HepG2 (cell line): ENCODE results near the gene CMIP. TPM values are rescaled to one million over a fixed set of nuclear protein-coding genes. Genes with fewer than 3 reads are reported as not detected.

Source experiments
- AGO2 ChIP-seq: fragments of 200-400 bp; formaldehyde crosslinking; optimal IDR thresholded peaks from 2 replicates; pipeline ENCODE3; 2017; ENCODE audit warnings: mild to moderate bottlenecking, low read depth, low read length, moderate library complexity
- AKAP8 ChIP-seq: sonication (generic); formaldehyde crosslinking; IDR thresholded peaks from 2 replicates; pipeline ENCODE4 v1.5.1; 2020; ENCODE audit warnings: mild to moderate bottlenecking, missing genetic modification reagents
- ATRX ChIP-seq: sonication (generic); formaldehyde crosslinking; IDR thresholded peaks from 2 replicates; pipeline ENCODE4 v1.4.0; 2020; ENCODE audit warnings: missing genetic modification reagents, borderline replicate concordance
- CREB1 ChIP-seq, 2 experiments: fragments of 450-650 bp in 1 of 2; IDR thresholded peaks; 2 replicates each; pipeline ENCODE4 v1.6.1; 2016 to 2017; ENCODE audit warnings: control low read depth in 1 of 2, mild to moderate bottlenecking in 1 of 2, missing compliant biosample characterization in 1 of 2, missing genetic modification characterization in 1 of 2
- HDAC6 ChIP-seq: fragments of 200-600 bp; sonication (generic); IDR thresholded peaks from 2 replicates; pipeline ENCODE4 v1.7.0; 2017; ENCODE audit warnings: mild to moderate bottlenecking, antibody characterized with exemption, low read length, low read depth
- HOXA9 ChIP-seq: sonication (generic); formaldehyde crosslinking; IDR thresholded peaks from 2 replicates; pipeline ENCODE4 v1.8.1; 2022; ENCODE audit warnings: missing genetic modification reagents, mild to moderate bottlenecking, moderate library complexity, borderline replicate concordance
- KDM2A ChIP-seq: sonication (generic); formaldehyde crosslinking; IDR thresholded peaks from 2 replicates; pipeline ENCODE4 v1.4.0; 2020; ENCODE audit warnings: low read depth, missing genetic modification reagents, borderline replicate concordance
- MAFK ChIP-seq, 2 experiments: IDR thresholded peaks in 1 of 2; conservative IDR thresholded peaks in 1 of 2; 2 replicates each; pipeline ENCODE4 v1.6.1; 2011; ENCODE audit warnings: improper control_type of control experiment in 2 of 2, low read length in 2 of 2
- MTF2 ChIP-seq: sonication (generic); formaldehyde crosslinking; IDR thresholded peaks from 2 replicates; pipeline ENCODE4 v1.5.0; 2020; ENCODE audit warnings: missing genetic modification reagents, borderline replicate concordance
- NFKBIZ ChIP-seq: IDR thresholded peaks from 2 replicates; pipeline ENCODE4 v1.6.1; 2018; ENCODE audit warnings: missing genetic modification reagents, missing compliant biosample characterization
- NPAS2 ChIP-seq: sonication (generic); formaldehyde crosslinking; IDR thresholded peaks from 2 replicates; pipeline ENCODE4 v1.8.0; 2022; ENCODE audit warnings: mild to moderate bottlenecking, missing genetic modification reagents, borderline replicate concordance
- NR2F6 ChIP-seq, 2 experiments: IDR thresholded peaks; 2 replicates each; pipeline ENCODE4 v1.6.1; 2016; ENCODE audit warnings: antibody characterized with exemption in 1 of 2, mild to moderate bottlenecking in 1 of 2
- POLR2A ChIP-seq, 2 experiments: IDR thresholded peaks; 2 replicates each; pipeline ENCODE4 v1.6.1; 2011; ENCODE audit warnings: low read depth in 2 of 2, low read length in 2 of 2, mild to moderate bottlenecking in 1 of 2, moderate library complexity in 1 of 2; ENCODE audit not compliant: insufficient read depth in 1 of 2
- SAFB2 ChIP-seq: sonication (generic); formaldehyde crosslinking; IDR thresholded peaks from 2 replicates; pipeline ENCODE4 v1.5.1; 2020; ENCODE audit warnings: missing genetic modification reagents, low read depth, mild to moderate bottlenecking, borderline replicate concordance
- TAF15 ChIP-seq: fragments of 200-400 bp; formaldehyde crosslinking; IDR thresholded peaks from one replicate; pipeline ENCODE4 v1.6.1; 2018; ENCODE audit warnings: mild to moderate bottlenecking, low read depth, low read length; ENCODE audit not compliant: poor library complexity, severe bottlenecking
- TEAD2 ChIP-seq: sonication (generic); formaldehyde crosslinking; IDR thresholded peaks from 2 replicates; pipeline ENCODE4 v1.9.0; 2021; ENCODE audit warnings: missing genetic modification reagents
- ZFP90 ChIP-seq: sonication (generic); formaldehyde crosslinking; IDR thresholded peaks from 2 replicates; pipeline ENCODE4 v1.8.0; 2022; ENCODE audit warnings: missing genetic modification reagents, mild to moderate bottlenecking, inconsistent platforms, borderline replicate concordance
- ZNF547 ChIP-seq: sonication (generic); formaldehyde crosslinking; IDR thresholded peaks from 2 replicates; pipeline ENCODE4 v1.5.1; 2020; ENCODE audit warnings: mild to moderate bottlenecking, missing genetic modification reagents
- ZNF552 ChIP-seq: sonication (generic); formaldehyde crosslinking; IDR thresholded peaks from 2 replicates; pipeline ENCODE4 v1.9.0; 2022; ENCODE audit warnings: missing genetic modification reagents, mild to moderate bottlenecking, borderline replicate concordance
- ZNF629 ChIP-seq: sonication (generic); formaldehyde crosslinking; conservative IDR thresholded peaks from 2 replicates; pipeline ENCODE4 v1.5.0; 2020; ENCODE audit warnings: missing genetic modification reagents
- ZNF720 ChIP-seq: sonication (generic); formaldehyde crosslinking; IDR thresholded peaks from 2 replicates; pipeline ENCODE4 v1.4.0; 2020; ENCODE audit warnings: missing genetic modification reagents
- polyA plus RNA-seq, 8 experiments: library from polyadenylated mRNA; depleted of rRNA in 3 of 8; stranded (reverse) in 7 of 8; unstranded in 1 of 8; fragments of >200 nt; fragmentation: Illumina TruSeq in 4 of 8; extraction: Trizol in 4 of 8; gene quantifications; 2 replicates each; pipeline versions ENCODE4 v1.2.1 to v1.2.3, GENCODE V29; 2011 to 2016; ENCODE audit warnings: low read depth in 4 of 8, missing spikeins in 1 of 8, mixed read lengths in 1 of 8; ENCODE audit not compliant: insufficient read depth in 1 of 8
- total RNA-seq, 5 experiments: library from RNA; depleted of rRNA; stranded (reverse); fragments of >200 nt; fragmentation: Illumina TruSeq; extraction: Trizol; gene quantifications; 2 replicates each; pipeline ENCODE4 v1.2.3, GENCODE V29; 2016; ENCODE audit warnings: low read depth in 1 of 5
- TF ChIP-seq, protein P1 (sequence below): sonication (generic); formaldehyde crosslinking; IDR thresholded peaks from 2 replicates; pipeline ENCODE4 v1.5.0; 2020; ENCODE audit warnings: mild to moderate bottlenecking, missing genetic modification reagents, borderline replicate concordance
- TF ChIP-seq, protein P2 (sequence below): sonication (generic); formaldehyde crosslinking; IDR thresholded peaks from 2 replicates; pipeline ENCODE4 v1.5.0; 2020; ENCODE audit warnings: mild to moderate bottlenecking, missing genetic modification reagents
- TF ChIP-seq, protein P3 (sequence below): sonication (generic); formaldehyde crosslinking; IDR thresholded peaks from 2 replicates; pipeline ENCODE4 v1.4.0; 2020; ENCODE audit warnings: missing genetic modification reagents, borderline replicate concordance

CMIP gene
- total and polyA plus RNA-seq, 2 of the 13 experiments (the other 11 are each of a cell fraction or from before 2014, with no cell fraction given) = 10.9 to 18.1 TPM

DNA sequence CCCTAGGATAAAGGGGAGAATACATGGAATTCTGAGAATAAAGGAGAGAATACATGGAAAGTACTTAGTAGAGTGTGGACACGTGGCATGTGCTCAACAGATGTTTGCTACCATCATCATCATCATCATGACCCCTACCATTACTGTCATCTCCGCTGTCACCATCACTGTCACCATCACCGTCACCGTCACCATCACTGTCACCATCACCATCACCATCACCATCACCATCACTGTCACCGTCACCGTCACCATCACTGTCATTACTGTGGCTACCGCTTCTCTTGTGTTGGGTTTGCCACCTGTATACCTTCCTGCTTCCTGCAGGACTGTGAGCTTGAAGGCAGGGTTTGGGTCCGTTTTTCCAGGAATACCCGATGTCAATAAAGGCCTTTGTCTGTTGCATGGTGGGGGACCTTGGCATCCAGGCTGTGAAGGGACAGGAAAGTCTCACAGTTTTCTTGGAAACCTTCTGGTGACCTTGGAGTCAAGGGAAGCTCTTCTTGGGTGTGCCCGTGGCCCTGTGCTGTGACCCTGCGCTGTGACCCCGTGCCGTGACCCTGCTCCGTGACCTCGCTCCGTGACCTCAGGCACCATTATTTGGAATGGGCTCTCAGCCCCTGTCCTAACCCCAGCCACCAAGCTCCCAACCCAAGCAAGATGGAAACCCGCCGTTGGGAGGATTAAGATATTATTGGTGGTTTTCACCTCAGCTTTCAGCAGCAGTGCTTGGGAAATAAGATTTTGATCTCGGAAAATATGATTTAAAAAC lies 14.4 kb downstream of the CMIP start (continued):
- TF ChIP-seq ATRX (no peak), TEAD2 (no peak), ZNF720 (CRISPR knock-in tag) (no peak), KDM2A (CRISPR knock-in tag) (no peak), MAFK (conservative IDR thresholded peaks at IDR 0.05 in 1 of 2, IDR thresholded peaks at IDR 0.05 in 1 of 2; ENCODE audit: low read length in 2 of 2) (no peak), SAFB2 (CRISPR knock-in tag) (0 out of 2 replicates have a peak, but pooled peaks have one; percentile 40), ZNF547 (CRISPR knock-in tag) (no peak), POLR2A (IDR thresholded peaks at IDR 0.05; ENCODE audit: insufficient read depth in 1 of 2, low read depth in 2 of 2, low read length in 2 of 2) (0 out of 4 replicates have a peak, but pooled peaks of 1 of the 2 experiments have one; percentile 19), HOXA9 (no peak), AGO2 (peak; percentile 18), NPAS2 (CRISPR knock-in tag) (no peak), NR2F6 (IDR thresholded peaks at IDR 0.05) (no peak), NR2F6 (CRISPR knock-in tag; IDR thresholded peaks at IDR 0.05) (no peak), CREB1 (IDR thresholded peaks at IDR 0.05) (peak; percentile 87), CREB1 (CRISPR knock-in tag; IDR thresholded peaks at IDR 0.05) (no peak), TAF15 (no peak), HDAC6 (no peak), ZNF552 (CRISPR knock-in tag) (no peak), ZFP90 (0 out of 2 replicates have a peak, but pooled peaks have one; percentile 39), NFKBIZ (CRISPR knock-in tag) (no peak), AKAP8 (CRISPR knock-in tag) (peak; percentile 51), MTF2 (no peak), ZNF629 (no peak)
- TF ChIP-seq, protein P1, sequence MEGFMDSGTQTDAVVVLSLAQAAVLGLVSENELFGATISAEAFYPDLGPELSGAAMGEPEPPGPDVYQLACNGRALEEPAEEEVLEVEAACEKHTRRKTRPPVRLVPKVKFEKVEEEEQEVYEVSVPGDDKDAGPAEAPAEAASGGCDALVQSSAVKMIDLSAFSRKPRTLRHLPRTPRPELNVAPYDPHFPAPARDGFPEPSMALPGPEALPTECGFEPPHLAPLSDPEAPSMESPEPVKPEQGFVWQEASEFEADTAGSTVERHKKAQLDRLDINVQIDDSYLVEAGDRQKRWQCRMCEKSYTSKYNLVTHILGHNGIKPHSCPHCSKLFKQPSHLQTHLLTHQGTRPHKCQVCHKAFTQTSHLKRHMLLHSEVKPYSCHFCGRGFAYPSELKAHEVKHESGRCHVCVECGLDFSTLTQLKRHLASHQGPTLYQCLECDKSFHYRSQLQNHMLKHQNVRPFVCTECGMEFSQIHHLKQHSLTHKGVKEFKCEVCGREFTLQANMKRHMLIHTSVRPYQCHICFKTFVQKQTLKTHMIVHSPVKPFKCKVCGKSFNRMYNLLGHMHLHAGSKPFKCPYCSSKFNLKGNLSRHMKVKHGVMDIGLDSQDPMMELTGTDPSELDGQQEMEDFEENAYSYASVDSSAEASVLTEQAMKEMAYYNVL (CRISPR knock-in tag) = no peak
- TF ChIP-seq, protein P2, sequence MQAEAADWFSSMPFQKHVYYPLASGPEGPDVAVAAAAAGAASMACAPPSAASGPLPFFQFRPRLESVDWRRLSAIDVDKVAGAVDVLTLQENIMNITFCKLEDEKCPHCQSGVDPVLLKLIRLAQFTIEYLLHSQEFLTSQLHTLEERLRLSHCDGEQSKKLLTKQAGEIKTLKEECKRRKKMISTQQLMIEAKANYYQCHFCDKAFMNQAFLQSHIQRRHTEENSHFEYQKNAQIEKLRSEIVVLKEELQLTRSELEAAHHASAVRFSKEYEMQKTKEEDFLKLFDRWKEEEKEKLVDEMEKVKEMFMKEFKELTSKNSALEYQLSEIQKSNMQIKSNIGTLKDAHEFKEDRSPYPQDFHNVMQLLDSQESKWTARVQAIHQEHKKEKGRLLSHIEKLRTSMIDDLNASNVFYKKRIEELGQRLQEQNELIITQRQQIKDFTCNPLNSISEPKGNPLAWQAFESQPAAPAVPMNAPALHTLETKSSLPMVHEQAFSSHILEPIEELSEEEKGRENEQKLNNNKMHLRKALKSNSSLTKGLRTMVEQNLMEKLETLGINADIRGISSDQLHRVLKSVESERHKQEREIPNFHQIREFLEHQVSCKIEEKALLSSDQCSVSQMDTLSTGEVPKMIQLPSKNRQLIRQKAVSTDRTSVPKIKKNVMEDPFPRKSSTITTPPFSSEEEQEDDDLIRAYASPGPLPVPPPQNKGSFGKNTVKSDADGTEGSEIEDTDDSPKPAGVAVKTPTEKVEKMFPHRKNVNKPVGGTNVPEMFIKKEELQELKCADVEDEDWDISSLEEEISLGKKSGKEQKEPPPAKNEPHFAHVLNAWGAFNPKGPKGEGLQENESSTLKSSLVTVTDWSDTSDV (CRISPR knock-in tag) = 0 out of 2 replicates have a peak, but pooled peaks have one; percentile 16
- TF ChIP-seq, protein P3, sequence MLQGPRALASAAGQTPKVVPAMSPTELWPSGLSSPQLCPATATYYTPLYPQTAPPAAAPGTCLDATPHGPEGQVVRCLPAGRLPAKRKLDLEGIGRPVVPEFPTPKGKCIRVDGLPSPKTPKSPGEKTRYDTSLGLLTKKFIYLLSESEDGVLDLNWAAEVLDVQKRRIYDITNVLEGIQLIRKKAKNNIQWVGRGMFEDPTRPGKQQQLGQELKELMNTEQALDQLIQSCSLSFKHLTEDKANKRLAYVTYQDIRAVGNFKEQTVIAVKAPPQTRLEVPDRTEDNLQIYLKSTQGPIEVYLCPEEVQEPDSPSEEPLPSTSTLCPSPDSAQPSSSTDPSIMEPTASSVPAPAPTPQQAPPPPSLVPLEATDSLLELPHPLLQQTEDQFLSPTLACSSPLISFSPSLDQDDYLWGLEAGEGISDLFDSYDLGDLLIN (CRISPR knock-in tag) = no peak
